GM12878 (cell line): ENCODE data around the gene UNK. TPM values are rescaled to one million over a fixed set of nuclear protein-coding genes. Genes with fewer than 3 reads are reported as not detected.

ENCODE experiments used
- BACH1 ChIP-seq: fragments of 450-650 bp; IDR thresholded peaks from 2 replicates; pipeline ENCODE4 v1.6.1; 2017; ENCODE audit warnings: mild to moderate bottlenecking, borderline replicate concordance
- BHLHE40 ChIP-seq, 2 experiments: fragments of 450-650 bp in 1 of 2; IDR thresholded peaks; 2 replicates each; pipeline ENCODE4 v1.6.1; 2011 to 2017; ENCODE audit warnings: low read depth in 2 of 2, borderline replicate concordance in 1 of 2, improper control_type of control experiment in 1 of 2, low read length in 1 of 2, mild to moderate bottlenecking in 1 of 2
- CBX5 ChIP-seq: sonication (generic); IDR thresholded peaks from 2 replicates; pipeline ENCODE4 v1.6.1; 2016; ENCODE audit warnings: low read depth, moderate library complexity, mild to moderate bottlenecking, inconsistent platforms
- CREM ChIP-seq: IDR thresholded peaks from 2 replicates; pipeline ENCODE4 v1.6.1; 2014; ENCODE audit warnings: antibody characterized with exemption, low read depth
- E2F8 ChIP-seq: fragments of 450-650 bp; IDR thresholded peaks from 2 replicates; pipeline ENCODE4 v1.6.1; 2018; ENCODE audit warnings: mild to moderate bottlenecking, low read depth, moderate library complexity; ENCODE audit not compliant: partially characterized antibody
- JUNB ChIP-seq: IDR thresholded peaks from 2 replicates; pipeline ENCODE4 v1.6.1; 2016; ENCODE audit warnings: antibody characterized with exemption, mild to moderate bottlenecking
- KAT2A ChIP-seq: conservative IDR thresholded peaks from 2 replicates; pipeline ENCODE4 v1.6.1; 2011; ENCODE audit warnings: low read depth, low read length; ENCODE audit not compliant: control insufficient read depth
- LARP7 ChIP-seq: fragments of 450-650 bp; IDR thresholded peaks from 2 replicates; pipeline ENCODE4 v1.6.1; 2017; ENCODE audit warnings: mild to moderate bottlenecking
- MAX ChIP-seq: IDR thresholded peaks from 2 replicates; pipeline ENCODE4 v1.6.1; 2012; ENCODE audit warnings: low read depth, low read length, improper control_type of control experiment
- MYB ChIP-seq: fragments of 150-350 bp; IDR thresholded peaks from 2 replicates; pipeline ENCODE4 v1.6.1; 2014; ENCODE audit warnings: mild to moderate bottlenecking, low read depth, low read length, borderline replicate concordance
- NFYA ChIP-seq: IDR thresholded peaks from 2 replicates; pipeline ENCODE4 v1.6.1; 2011; ENCODE audit warnings: low read depth, mild to moderate bottlenecking, low read length, improper control_type of control experiment, borderline replicate concordance
- NFYB ChIP-seq: IDR thresholded peaks from 2 replicates; pipeline ENCODE4 v1.6.1; 2011; ENCODE audit warnings: low read depth, mild to moderate bottlenecking, low read length, improper control_type of control experiment, moderate library complexity; ENCODE audit not compliant: insufficient read depth
- PAX8 ChIP-seq: fragments of 450-650 bp; IDR thresholded peaks from 2 replicates; pipeline ENCODE4 v1.6.1; 2017; ENCODE audit warnings: mild to moderate bottlenecking, moderate library complexity
- POLR2A ChIP-seq: IDR thresholded peaks from 2 replicates; pipeline ENCODE4 v1.6.1; 2011; ENCODE audit warnings: low read depth, mild to moderate bottlenecking, low read length
- POLR2AphosphoS5 ChIP-seq: IDR thresholded peaks from 2 replicates; pipeline ENCODE4 v1.6.1; 2011; ENCODE audit warnings: mild to moderate bottlenecking, low read length, inconsistent platforms
- RB1 ChIP-seq: fragments of 450-650 bp; formaldehyde crosslinking; IDR thresholded peaks from 2 replicates; pipeline ENCODE4 v1.6.1; 2017; ENCODE audit warnings: mild to moderate bottlenecking, borderline replicate concordance
- SMARCA5 ChIP-seq: fragments of 450-650 bp; IDR thresholded peaks from 2 replicates; pipeline ENCODE4 v1.6.1; 2017; ENCODE audit warnings: mild to moderate bottlenecking
- SRF ChIP-seq, 2 experiments: IDR thresholded peaks; 2 replicates each; pipeline ENCODE4 v1.6.1; 2011; ENCODE audit warnings: low read depth in 2 of 2, low read length in 2 of 2, mild to moderate bottlenecking in 1 of 2, moderate library complexity in 1 of 2
- STAT1 ChIP-seq: fragments of 450-650 bp; conservative IDR thresholded peaks from 2 replicates; pipeline ENCODE4 v1.6.1; 2014; ENCODE audit warnings: antibody characterized with exemption, mild to moderate bottlenecking
- polyA plus RNA-seq, 11 experiments: library from polyadenylated mRNA; depleted of rRNA in 4 of 11; unstranded in 6 of 11; stranded (reverse) in 5 of 11; fragments of >200 nt; fragmentation: Nextera tagmentation in 4 of 11; fragmentation: Illumina TruSeq in 1 of 11; extraction: Ambion mirVana in 4 of 11; extraction: Trizol in 1 of 11; gene quantifications; 1 replicate in 1 of 11; 2 replicates in 10 of 11; pipeline versions ENCODE4 v1.2.1 to v1.2.3, GENCODE V29; 2011 to 2016; ENCODE audit warnings: inconsistent platforms in 2 of 11, missing spikeins in 2 of 11, low read depth in 1 of 11
- total RNA-seq, 4 experiments: library from RNA; depleted of rRNA in 3 of 4; stranded (reverse); fragments of >200 nt in 3 of 4; fragmentation: Illumina TruSeq in 1 of 4; extraction: Trizol in 1 of 4; gene quantifications; 2 replicates each; pipeline versions ENCODE4 v1.2.1 to v1.2.3, GENCODE V29; 2013 to 2021
- TF ChIP-seq, protein P1 (sequence below): fragments of 450-650 bp; formaldehyde crosslinking; IDR thresholded peaks from 2 replicates; pipeline ENCODE4 v1.4.0; 2020; ENCODE audit warnings: mild to moderate bottlenecking, moderate library complexity
- TF ChIP-seq, protein P2 (sequence below): fragments of 450-650 bp; IDR thresholded peaks from 2 replicates; pipeline ENCODE4 v1.6.1; 2017; ENCODE audit warnings: mild to moderate bottlenecking, moderate library complexity

UNK gene
- total and polyA plus RNA-seq, 10 of the 15 experiments (the other 5 are each of a cell fraction or from before 2014, with no cell fraction given): 8.9 to 34.5 (median 27.3) TPM

DNA sequence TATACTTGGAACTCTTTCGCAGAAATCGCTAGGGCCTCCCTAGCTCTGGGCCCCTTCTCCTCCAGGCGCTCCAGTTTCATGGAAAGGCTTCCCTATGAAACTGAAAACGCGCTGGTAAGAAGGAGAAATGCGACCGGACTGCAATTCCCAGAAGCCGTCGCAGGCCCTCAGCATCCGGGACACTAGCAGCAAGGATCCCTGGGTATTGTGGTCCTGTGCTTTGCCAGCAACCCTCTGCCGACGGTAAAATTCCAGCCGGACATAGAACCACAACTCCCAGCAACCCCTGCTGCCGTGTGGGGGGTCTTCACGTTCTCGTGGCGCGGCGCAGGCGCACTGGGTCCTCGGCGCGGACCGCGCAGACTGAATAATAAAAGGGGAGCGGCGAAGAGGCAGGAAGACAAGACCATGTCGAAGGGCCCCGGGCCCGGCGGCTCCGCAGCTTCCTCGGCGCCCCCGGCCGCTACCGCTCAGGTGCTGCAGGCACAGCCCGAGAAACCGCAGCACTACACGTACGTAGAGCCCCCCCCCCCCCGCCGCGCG is at the start of gene UNK (continued):
- TF ChIP-seq E2F8 (no peak), POLR2A (no peak), BACH1 (no peak), POLR2AphosphoS5 (no peak), KAT2A (no peak), CBX5 (no peak), LARP7 (no peak), MAX (no peak), NFYA (no peak), RB1 (no peak), SRF (IDR thresholded peaks at IDR 0.05; ENCODE audit: low read depth in 2 of 2, low read length in 2 of 2) (no peak; a peak in 1 of 4 replicates), CREM (peak; percentile 96), JUNB (no peak), PAX8 (no peak), SMARCA5 (no peak), MYB (no peak), STAT1 (peak; percentile 74; the same call in 1 of the 2 replicates), NFYB (no peak), BHLHE40 (IDR thresholded peaks at IDR 0.05; ENCODE audit: borderline replicate concordance in 1 of 2, low read depth in 2 of 2, low read length in 1 of 2) (peak in 1 of 2 experiments; percentile 94; a peak in 1 of 4 replicates)
- TF ChIP-seq, protein P1, sequence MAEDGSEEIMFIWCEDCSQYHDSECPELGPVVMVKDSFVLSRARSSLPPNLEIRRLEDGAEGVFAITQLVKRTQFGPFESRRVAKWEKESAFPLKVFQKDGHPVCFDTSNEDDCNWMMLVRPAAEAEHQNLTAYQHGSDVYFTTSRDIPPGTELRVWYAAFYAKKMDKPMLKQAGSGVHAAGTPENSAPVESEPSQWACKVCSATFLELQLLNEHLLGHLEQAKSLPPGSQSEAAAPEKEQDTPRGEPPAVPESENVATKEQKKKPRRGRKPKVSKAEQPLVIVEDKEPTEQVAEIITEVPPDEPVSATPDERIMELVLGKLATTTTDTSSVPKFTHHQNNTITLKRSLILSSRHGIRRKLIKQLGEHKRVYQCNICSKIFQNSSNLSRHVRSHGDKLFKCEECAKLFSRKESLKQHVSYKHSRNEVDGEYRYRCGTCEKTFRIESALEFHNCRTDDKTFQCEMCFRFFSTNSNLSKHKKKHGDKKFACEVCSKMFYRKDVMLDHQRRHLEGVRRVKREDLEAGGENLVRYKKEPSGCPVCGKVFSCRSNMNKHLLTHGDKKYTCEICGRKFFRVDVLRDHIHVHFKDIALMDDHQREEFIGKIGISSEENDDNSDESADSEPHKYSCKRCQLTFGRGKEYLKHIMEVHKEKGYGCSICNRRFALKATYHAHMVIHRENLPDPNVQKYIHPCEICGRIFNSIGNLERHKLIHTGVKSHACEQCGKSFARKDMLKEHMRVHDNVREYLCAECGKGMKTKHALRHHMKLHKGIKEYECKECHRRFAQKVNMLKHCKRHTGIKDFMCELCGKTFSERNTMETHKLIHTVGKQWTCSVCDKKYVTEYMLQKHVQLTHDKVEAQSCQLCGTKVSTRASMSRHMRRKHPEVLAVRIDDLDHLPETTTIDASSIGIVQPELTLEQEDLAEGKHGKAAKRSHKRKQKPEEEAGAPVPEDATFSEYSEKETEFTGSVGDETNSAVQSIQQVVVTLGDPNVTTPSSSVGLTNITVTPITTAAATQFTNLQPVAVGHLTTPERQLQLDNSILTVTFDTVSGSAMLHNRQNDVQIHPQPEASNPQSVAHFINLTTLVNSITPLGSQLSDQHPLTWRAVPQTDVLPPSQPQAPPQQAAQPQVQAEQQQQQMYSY: no peak
- TF ChIP-seq, protein P2, sequence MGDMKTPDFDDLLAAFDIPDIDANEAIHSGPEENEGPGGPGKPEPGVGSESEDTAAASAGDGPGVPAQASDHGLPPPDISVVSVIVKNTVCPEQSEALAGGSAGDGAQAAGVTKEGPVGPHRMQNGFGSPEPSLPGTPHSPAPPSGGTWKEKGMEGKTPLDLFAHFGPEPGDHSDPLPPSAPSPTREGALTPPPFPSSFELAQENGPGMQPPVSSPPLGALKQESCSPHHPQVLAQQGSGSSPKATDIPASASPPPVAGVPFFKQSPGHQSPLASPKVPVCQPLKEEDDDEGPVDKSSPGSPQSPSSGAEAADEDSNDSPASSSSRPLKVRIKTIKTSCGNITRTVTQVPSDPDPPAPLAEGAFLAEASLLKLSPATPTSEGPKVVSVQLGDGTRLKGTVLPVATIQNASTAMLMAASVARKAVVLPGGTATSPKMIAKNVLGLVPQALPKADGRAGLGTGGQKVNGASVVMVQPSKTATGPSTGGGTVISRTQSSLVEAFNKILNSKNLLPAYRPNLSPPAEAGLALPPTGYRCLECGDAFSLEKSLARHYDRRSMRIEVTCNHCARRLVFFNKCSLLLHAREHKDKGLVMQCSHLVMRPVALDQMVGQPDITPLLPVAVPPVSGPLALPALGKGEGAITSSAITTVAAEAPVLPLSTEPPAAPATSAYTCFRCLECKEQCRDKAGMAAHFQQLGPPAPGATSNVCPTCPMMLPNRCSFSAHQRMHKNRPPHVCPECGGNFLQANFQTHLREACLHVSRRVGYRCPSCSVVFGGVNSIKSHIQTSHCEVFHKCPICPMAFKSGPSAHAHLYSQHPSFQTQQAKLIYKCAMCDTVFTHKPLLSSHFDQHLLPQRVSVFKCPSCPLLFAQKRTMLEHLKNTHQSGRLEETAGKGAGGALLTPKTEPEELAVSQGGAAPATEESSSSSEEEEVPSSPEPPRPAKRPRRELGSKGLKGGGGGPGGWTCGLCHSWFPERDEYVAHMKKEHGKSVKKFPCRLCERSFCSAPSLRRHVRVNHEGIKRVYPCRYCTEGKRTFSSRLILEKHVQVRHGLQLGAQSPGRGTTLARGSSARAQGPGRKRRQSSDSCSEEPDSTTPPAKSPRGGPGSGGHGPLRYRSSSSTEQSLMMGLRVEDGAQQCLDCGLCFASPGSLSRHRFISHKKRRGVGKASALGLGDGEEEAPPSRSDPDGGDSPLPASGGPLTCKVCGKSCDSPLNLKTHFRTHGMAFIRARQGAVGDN: no peak
